ENCODE measurements around the gene CEACAM16.

The CEACAM16 gene

DNA sequence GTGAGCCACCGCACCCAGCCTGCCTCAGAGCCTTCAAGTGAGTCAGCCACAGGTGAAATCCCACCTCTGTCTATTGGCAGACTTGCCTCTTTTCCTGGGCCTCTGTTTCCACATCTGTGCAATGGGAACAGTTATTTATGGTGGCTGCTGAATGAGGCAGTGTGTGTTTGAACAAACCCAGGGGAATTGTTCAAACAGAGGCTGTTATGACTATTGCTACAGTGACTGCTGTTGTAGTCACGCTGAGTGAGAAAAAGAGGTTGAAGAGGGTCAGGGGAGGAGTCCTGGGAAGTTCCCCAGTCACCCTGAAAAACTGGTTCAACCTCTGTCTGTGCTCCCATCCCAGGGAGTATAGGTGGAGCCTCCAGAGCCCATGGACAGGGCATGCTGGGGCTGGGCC, 27.6 kb upstream of the CEACAM16 start, which contains the start of gene CEACAM19:
Gene CEACAM19, plus strand, starts transcription at position 83 of the 400 bp plus-strand sequence. CDS start 450 bp downstream, outside the sequence.
- no peak within 1 kb of the TSS for H3K9ac ChIP-seq (ENCODE audit: insufficient read length)
- H3K9me3 ChIP-seq (ENCODE audit: low read depth, low read length), result no peaks in the 10 kb centered on the region
- H3K36me3 ChIP-seq (ENCODE audit: insufficient read depth, low read length), result no peaks in the 10 kb centered on the region
- H3K27ac ChIP-seq, result no peak within 1 kb of the TSS
- no peak for TF ChIP-seq EZH2 (IDR thresholded peaks at IDR 0.05)
- no peak for TF ChIP-seq FOXP2 (optimal IDR thresholded peaks at IDR 0.05; ENCODE audit: control extremely low read depth, extremely low read length, insufficient read depth)
- no peak for TF ChIP-seq POLR2AphosphoS5 (IDR thresholded peaks at IDR 0.05; ENCODE audit: borderline replicate concordance, low read depth, low read length)
- H3K4me3 ChIP-seq, result no peak within 1 kb of the TSS
- DNase-seq (ENCODE audit: low read depth, low spot score), result no peak

- no peak overlapping the region for H3K9ac ChIP-seq (ENCODE audit: insufficient read length)
- DNase-seq (ENCODE audit: low read depth, low spot score), result no peak
- no peak overlapping the region for H3K27ac ChIP-seq
- no peak overlapping the region for H3K4me3 ChIP-seq
- no peaks in the 10 kb centered on the region for H3K36me3 ChIP-seq (ENCODE audit: insufficient read depth, low read length)
- TF ChIP-seq POLR2AphosphoS5 (IDR thresholded peaks at IDR 0.05; ENCODE audit: borderline replicate concordance, low read depth, low read length) (no peak), EZH2 (IDR thresholded peaks at IDR 0.05) (no peak), FOXP2 (optimal IDR thresholded peaks at IDR 0.05; ENCODE audit: control extremely low read depth, extremely low read length, insufficient read depth) (no peak)
- no peaks in the 10 kb centered on the region for H3K9me3 ChIP-seq (ENCODE audit: low read depth, low read length)
Measured at GRCh38 chr19:44672226-44672625, 26.7 kb upstream of the CEACAM16 start.

DNA sequence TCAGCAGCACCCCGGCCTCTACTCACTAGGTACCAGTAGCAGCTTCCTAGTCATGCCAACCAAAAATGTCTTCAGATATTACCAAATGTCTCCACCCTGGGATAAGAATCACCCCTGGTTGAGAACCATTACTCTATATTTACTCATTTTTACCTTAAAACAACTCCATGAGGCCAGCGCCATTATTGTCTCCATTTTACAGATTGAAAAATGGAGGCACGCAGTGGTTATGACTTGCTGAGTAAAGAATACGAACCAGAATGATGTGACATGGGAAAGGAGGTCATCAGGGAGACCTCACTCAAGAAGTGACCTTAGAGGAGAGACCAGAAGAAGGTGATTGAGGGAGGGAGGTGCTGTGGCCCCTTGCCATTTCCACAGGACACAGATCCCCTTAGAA, 25.4 kb upstream of the CEACAM16 start:
- TF ChIP-seq FOXP2 (optimal IDR thresholded peaks at IDR 0.05; ENCODE audit: control extremely low read depth, extremely low read length, insufficient read depth), result no peak
- no peak for TF ChIP-seq EZH2 (IDR thresholded peaks at IDR 0.05)
- no peak for TF ChIP-seq POLR2AphosphoS5 (IDR thresholded peaks at IDR 0.05; ENCODE audit: borderline replicate concordance, low read depth, low read length)
- no peak overlapping the region for H3K4me3 ChIP-seq
- no peaks in the 10 kb centered on the region for H3K9me3 ChIP-seq (ENCODE audit: low read depth, low read length)
- no peak for DNase-seq (ENCODE audit: low read depth, low spot score)
- no peak overlapping the region for H3K27ac ChIP-seq
- H3K36me3 ChIP-seq (ENCODE audit: insufficient read depth, low read length), result no peaks in the 10 kb centered on the region
- no peak overlapping the region for H3K9ac ChIP-seq (ENCODE audit: insufficient read length)

GRCh38 chr19:44675521-44675920, 23.4 kb upstream of the CEACAM16 start:
- DNase-seq (ENCODE audit: low read depth, low spot score), result no peak
- H3K27ac ChIP-seq, result no peak overlapping the region
- no peaks in the 10 kb centered on the region for H3K36me3 ChIP-seq (ENCODE audit: insufficient read depth, low read length)
- no peak overlapping the region for H3K9ac ChIP-seq (ENCODE audit: insufficient read length)
- no peak overlapping the region for H3K4me3 ChIP-seq
- no peak for TF ChIP-seq EZH2 (IDR thresholded peaks at IDR 0.05)
- H3K9me3 ChIP-seq (ENCODE audit: low read depth, low read length), result no peaks in the 10 kb centered on the region

DNA sequence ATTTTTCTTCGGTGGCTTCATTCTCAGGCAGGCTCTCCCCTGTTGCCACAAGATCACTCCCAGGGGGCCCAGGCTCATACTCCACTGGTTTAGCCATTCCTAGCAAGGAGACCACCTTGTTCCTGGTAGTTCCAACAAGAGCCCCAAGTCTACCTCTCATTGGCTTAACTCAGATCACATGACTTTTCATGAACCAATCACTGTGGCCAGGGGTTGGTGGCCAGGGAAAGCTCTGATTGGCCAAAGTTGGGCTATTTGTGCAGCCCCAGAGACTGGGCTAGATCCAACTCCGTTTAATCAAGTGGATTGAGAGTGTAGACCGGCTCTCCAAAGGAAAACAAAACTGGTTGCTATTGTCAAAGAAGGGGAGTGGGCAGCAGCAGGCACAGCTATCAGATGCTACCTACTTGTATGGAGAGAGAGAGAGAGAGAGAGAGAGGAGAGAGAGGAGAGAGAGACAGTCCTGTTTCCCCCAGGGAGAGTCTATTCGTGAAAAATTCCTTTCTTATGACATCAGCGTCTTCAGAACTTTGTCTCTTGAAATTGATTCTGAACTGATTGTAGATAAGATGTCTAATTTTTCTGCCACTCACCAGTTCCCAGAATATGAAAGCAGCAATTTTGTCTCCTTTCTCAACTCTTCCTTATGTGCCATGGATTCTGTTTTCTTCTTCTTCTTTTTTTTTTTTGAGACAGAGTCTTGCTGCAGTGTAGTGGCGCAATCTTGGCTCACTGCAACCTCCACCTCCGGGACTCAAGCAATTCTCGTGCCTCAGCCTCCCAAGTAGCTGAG, 21.7 kb upstream of the CEACAM16 start:
- Histone ChIP-seq H3K9me3 (ENCODE audit: low read depth, low read length) (no peaks in the 10 kb centered on the region), H3K36me3 (ENCODE audit: insufficient read depth, low read length) (no peaks in the 10 kb centered on the region), H3K27ac (peak overlapping the region; percentile 57), H3K4me3 (peak overlapping the region; percentile 9; the same call in 1 of the 2 replicates), H3K9ac (ENCODE audit: insufficient read length) (no peak overlapping the region)
- no peak for TF ChIP-seq POLR2AphosphoS5 (IDR thresholded peaks at IDR 0.05; ENCODE audit: borderline replicate concordance, low read depth, low read length)
- TF ChIP-seq EZH2 (IDR thresholded peaks at IDR 0.05), result no peak
- TF ChIP-seq FOXP2 (optimal IDR thresholded peaks at IDR 0.05; ENCODE audit: control extremely low read depth, extremely low read length, insufficient read depth), result no peak
- peak; percentile 48 for DNase-seq (ENCODE audit: low read depth, low spot score)

DNA sequence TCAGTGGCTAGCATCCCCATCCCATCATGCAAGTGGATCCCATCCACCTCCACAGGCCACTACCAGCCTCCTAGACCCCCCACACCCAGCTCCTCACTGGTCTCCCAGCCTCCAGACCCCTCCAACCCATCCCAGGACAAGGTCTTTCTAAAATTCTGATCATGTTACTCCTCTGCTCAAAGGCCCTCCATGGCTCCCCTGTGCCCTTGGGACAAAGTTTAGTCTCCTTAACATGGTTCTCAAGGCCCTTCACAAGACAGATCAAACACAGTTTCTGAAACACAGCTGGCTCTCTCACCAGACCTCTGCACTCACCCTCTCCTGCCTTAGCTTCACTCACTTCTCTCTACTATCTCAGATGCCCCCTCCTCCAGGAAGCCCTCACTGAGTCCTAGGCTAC, 18.4 kb upstream of the CEACAM16 start:
- DNase-seq (ENCODE audit: low read depth, low spot score), result no peak
- no peaks in the 10 kb centered on the region for H3K9me3 ChIP-seq (ENCODE audit: low read depth, low read length)
- H3K4me3 ChIP-seq, result no peak overlapping the region
- no peaks in the 10 kb centered on the region for H3K36me3 ChIP-seq (ENCODE audit: insufficient read depth, low read length)
- H3K9ac ChIP-seq (ENCODE audit: insufficient read length), result no peak overlapping the region
- no peak for TF ChIP-seq EZH2 (IDR thresholded peaks at IDR 0.05)
- TF ChIP-seq FOXP2 (optimal IDR thresholded peaks at IDR 0.05; ENCODE audit: control extremely low read depth, extremely low read length, insufficient read depth), result no peak
- TF ChIP-seq POLR2AphosphoS5 (IDR thresholded peaks at IDR 0.05; ENCODE audit: borderline replicate concordance, low read depth, low read length), result no peak
- no peak overlapping the region for H3K27ac ChIP-seq

GRCh38 chr19:44681992-44682790, 16.8 kb upstream of the CEACAM16 start:
- Histone ChIP-seq H3K27ac (no peak overlapping the region), H3K9me3 (ENCODE audit: low read depth, low read length) (no peaks in the 10 kb centered on the region), H3K36me3 (ENCODE audit: insufficient read depth, low read length) (no peaks in the 10 kb centered on the region), H3K9ac (ENCODE audit: insufficient read length) (no peak overlapping the region), H3K4me3 (no peak overlapping the region)
- no peak for DNase-seq (ENCODE audit: low read depth, low spot score)
- TF ChIP-seq POLR2AphosphoS5 (IDR thresholded peaks at IDR 0.05; ENCODE audit: borderline replicate concordance, low read depth, low read length) (no peak), EZH2 (IDR thresholded peaks at IDR 0.05) (no peak), FOXP2 (optimal IDR thresholded peaks at IDR 0.05; ENCODE audit: control extremely low read depth, extremely low read length, insufficient read depth) (no peak)

DNA sequence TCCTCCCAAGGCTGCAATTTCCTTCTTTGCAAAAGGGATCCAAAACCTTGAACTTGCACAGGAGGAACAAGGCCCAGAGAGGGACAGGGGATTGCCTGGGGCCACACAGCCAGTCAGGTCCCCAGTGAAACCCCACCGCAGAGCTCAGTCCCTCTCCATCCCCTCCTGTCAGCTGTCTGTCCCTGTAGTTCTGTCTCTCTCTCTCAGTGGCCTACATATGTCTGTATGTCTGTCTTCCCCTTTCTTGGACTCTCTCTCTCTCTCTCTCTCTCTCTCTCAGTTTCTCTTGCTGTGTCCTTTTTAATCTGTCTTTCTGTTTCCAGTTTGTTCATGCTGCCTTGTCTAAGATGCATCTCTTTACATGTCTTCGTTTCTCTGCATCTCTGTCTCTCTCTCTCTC, 16.1 kb upstream of the CEACAM16 start:
- no peak overlapping the region for H3K9ac ChIP-seq (ENCODE audit: insufficient read length)
- no peak for DNase-seq (ENCODE audit: low read depth, low spot score)
- no peak overlapping the region for H3K27ac ChIP-seq
- H3K4me3 ChIP-seq, result no peak overlapping the region
- TF ChIP-seq POLR2AphosphoS5 (IDR thresholded peaks at IDR 0.05; ENCODE audit: borderline replicate concordance, low read depth, low read length), result no peak
- no peak for TF ChIP-seq EZH2 (IDR thresholded peaks at IDR 0.05)
- TF ChIP-seq FOXP2 (optimal IDR thresholded peaks at IDR 0.05; ENCODE audit: control extremely low read depth, extremely low read length, insufficient read depth), result no peak
- no peaks in the 10 kb centered on the region for H3K36me3 ChIP-seq (ENCODE audit: insufficient read depth, low read length)
- H3K9me3 ChIP-seq (ENCODE audit: low read depth, low read length), result no peaks in the 10 kb centered on the region

Data from SK-N-MC (cell line).